ENCODE measurements around the gene CDKN2A. TPM values are rescaled to one million over a fixed set of nuclear protein-coding genes. Genes with fewer than 3 reads are reported as not detected.

CDKN2A gene
- total RNA-seq, 1 experiment from 2014 or later = 282 TPM

DNA sequence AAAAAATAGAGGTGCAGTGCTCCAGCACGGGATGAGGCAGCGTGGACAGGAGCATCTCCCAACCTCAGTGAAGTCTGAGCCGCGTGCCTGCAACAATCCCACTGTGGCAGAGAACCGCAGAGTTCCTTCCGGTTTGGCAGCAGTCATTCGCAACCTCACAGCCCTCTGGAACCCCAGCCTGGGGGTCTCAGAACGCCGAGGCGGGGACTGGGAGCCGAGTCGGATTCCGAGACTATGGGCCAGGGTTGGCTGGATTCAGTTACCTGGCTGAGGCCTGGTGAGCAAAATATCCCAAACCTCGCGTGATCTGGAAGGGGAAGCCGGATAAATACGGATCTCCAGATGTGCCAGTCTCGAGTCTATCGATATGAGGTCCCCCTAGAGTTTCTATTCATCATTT, 27.0 kb downstream of the CDKN2A start:
- Histone ChIP-seq H3K36me3 (ENCODE audit: low read depth) (peaks cover 29% of the 10 kb centered on the region), H3K4me3 (no peak overlapping the region), H4K20me1 (ENCODE audit: insufficient read depth) (peaks cover under 1% of the 10 kb centered on the region; the same call in 1 of the 2 replicates), H2AFZ (no peak overlapping the region), H3K4me2 (no peak overlapping the region), H3F3A (ENCODE audit: insufficient read depth, low read depth) (peaks cover 21% of the 10 kb centered on the region; the same call in 1 of the 2 replicates), H3K9me2 (ENCODE audit: insufficient read depth) (no peaks in the 10 kb centered on the region), H3K79me2 (ENCODE audit: low read depth) (peaks cover 16% of the 10 kb centered on the region), H3K4me1 (replicated peaks; ENCODE audit: insufficient read depth) (peaks cover 5% of the 10 kb centered on the region), H3K9me3 (ENCODE audit: insufficient read depth, low read depth) (no peaks in the 10 kb centered on the region), H3K27me3 (ENCODE audit: insufficient read depth, low read depth) (no peaks in the 10 kb centered on the region), H3K27ac (no peak overlapping the region)
- no peak for DNase-seq
- intact Hi-C loops (cut with micrococcal nuclease; ENCODE audit: unreplicated experiment) = no loop called here
- CTCF ChIA-PET = no interaction called here
- POLR2A ChIA-PET (ENCODE audit: unreplicated experiment) = no interaction called here
- no peak for TF ChIP-seq EZH2 (IDR thresholded peaks at IDR 0.05; ENCODE audit: low read depth)
- TF ChIP-seq, protein P1, sequence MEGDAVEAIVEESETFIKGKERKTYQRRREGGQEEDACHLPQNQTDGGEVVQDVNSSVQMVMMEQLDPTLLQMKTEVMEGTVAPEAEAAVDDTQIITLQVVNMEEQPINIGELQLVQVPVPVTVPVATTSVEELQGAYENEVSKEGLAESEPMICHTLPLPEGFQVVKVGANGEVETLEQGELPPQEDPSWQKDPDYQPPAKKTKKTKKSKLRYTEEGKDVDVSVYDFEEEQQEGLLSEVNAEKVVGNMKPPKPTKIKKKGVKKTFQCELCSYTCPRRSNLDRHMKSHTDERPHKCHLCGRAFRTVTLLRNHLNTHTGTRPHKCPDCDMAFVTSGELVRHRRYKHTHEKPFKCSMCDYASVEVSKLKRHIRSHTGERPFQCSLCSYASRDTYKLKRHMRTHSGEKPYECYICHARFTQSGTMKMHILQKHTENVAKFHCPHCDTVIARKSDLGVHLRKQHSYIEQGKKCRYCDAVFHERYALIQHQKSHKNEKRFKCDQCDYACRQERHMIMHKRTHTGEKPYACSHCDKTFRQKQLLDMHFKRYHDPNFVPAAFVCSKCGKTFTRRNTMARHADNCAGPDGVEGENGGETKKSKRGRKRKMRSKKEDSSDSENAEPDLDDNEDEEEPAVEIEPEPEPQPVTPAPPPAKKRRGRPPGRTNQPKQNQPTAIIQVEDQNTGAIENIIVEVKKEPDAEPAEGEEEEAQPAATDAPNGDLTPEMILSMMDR (conservative IDR thresholded peaks at IDR 0.05) = no peak
- no TSS peak for BruUV-seq (replicated peaks)

DNA sequence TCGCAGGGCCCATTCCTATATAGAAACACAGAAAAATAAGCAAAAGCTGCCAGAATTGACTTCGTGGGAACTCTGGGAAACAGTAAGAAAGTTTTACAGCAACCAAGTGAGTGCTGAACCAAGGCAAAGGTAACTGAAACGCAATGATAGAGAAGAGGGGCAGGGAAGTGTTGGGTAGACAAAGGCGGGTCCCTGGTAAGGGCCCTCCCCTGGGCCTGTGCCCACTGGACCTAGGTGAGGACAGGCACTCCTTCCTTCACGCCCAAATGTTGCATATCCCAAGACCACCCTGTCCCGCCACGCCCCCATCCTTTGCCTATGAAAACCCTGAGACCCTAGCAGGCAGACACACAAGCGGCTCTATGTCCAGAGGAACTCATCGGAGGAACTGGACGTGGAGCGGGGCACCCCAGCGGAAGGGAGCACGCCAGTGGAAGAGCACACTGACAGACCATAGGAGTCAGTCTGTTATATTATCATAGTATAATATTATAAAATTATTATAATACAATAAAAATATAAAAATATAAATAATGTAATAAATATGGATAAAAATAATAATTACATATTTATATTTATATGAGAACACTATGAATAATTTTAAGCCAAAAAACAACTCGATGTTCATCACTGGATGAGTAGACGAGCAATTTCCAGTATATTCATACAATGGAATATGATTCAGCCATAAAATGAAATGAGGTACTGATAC, 27.9 kb downstream of the CDKN2A start:
- intact Hi-C loops (cut with micrococcal nuclease; ENCODE audit: unreplicated experiment) = no loop called here
- DNase-seq = no peak
- H3K4me1 ChIP-seq (replicated peaks; ENCODE audit: insufficient read depth) = no peaks in the 10 kb centered on the region
- peaks cover 23% of the 10 kb centered on the region for H3K36me3 ChIP-seq (ENCODE audit: low read depth)
- POLR2A ChIA-PET (ENCODE audit: unreplicated experiment) = no interaction called here
- no peaks in the 10 kb centered on the region for H3K9me2 ChIP-seq (ENCODE audit: insufficient read depth)
- CTCF ChIA-PET = interaction anchor here (0.6 kb wide), 1 partner anchor 696 kb away, joined by 5 read pairs; no protein-coding TSS in a partner anchor
- no peaks in the 10 kb centered on the region for H3K27me3 ChIP-seq (ENCODE audit: insufficient read depth, low read depth)
- peaks cover 9% of the 10 kb centered on the region for H3K79me2 ChIP-seq (ENCODE audit: low read depth)
- no peak overlapping the region for H3K4me3 ChIP-seq
- BruUV-seq (replicated peaks) = no TSS peak
- peaks cover 21% of the 10 kb centered on the region; the same call in 1 of the 2 replicates for H3F3A ChIP-seq (ENCODE audit: insufficient read depth, low read depth)
- H3K27ac ChIP-seq = no peak overlapping the region
- no peak overlapping the region for H2AFZ ChIP-seq
- H3K9me3 ChIP-seq (ENCODE audit: insufficient read depth, low read depth) = no peaks in the 10 kb centered on the region
- no peak overlapping the region for H3K4me2 ChIP-seq
- no peak for TF ChIP-seq EZH2 (IDR thresholded peaks at IDR 0.05; ENCODE audit: low read depth)
- no peaks in the 10 kb centered on the region for H4K20me1 ChIP-seq (ENCODE audit: insufficient read depth)

DNA sequence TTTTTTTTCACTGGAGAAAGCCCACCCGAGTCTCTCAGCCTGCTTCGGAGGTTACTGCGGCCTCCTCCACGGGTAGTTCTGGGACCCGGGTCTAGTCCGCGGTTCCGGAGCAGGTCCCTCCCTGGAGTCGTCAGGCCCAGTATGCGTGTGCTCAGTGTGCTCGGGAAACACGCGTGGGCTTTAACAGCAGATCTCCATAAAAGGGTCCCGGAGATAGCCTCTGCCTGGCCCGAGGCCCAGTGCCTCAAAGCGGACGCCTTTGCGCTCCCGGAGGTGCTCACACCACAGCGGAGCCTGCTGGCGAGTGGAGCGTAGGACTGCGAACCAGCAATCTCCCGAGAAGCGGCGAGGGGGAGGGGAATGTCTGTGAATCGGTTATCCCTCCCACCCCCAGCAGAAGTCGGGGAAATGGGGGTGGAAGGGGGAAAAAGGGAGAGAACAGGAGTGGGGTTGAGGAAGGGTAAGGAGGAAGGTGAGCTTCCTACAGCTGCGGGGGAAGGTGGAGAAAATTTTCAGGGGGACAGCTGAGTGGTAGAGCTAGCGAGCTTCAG, 28.7 kb downstream of the CDKN2A start:
- Histone ChIP-seq H3K4me1 (replicated peaks; ENCODE audit: insufficient read depth) (no peaks in the 10 kb centered on the region), H3K9me3 (ENCODE audit: insufficient read depth, low read depth) (no peaks in the 10 kb centered on the region), H3K9me2 (ENCODE audit: insufficient read depth) (no peaks in the 10 kb centered on the region), H3F3A (ENCODE audit: insufficient read depth, low read depth) (peaks cover 21% of the 10 kb centered on the region; the same call in 1 of the 2 replicates), H4K20me1 (ENCODE audit: insufficient read depth) (no peaks in the 10 kb centered on the region), H3K4me3 (no peak overlapping the region), H3K27ac (no peak overlapping the region), H3K4me2 (no peak overlapping the region), H3K79me2 (ENCODE audit: low read depth) (0 out of 2 replicates have a peak, but pooled peaks cover 5% of the 10 kb centered on the region), H3K27me3 (ENCODE audit: insufficient read depth, low read depth) (no peaks in the 10 kb centered on the region), H2AFZ (no peak overlapping the region), H3K36me3 (ENCODE audit: low read depth) (peaks cover 20% of the 10 kb centered on the region)
- BruUV-seq (replicated peaks) = TSS peak; percentile 5
- ChIA-PET CTCF (no interaction called here), POLR2A (ENCODE audit: unreplicated experiment) (no interaction called here)
- DNase-seq = peak in 1 of 2 experiments; percentile 19
- intact Hi-C loops (cut with micrococcal nuclease; ENCODE audit: unreplicated experiment) = no loop called here
- TF ChIP-seq EZH2 (IDR thresholded peaks at IDR 0.05; ENCODE audit: low read depth) = no peak
- TF ChIP-seq, protein P1 (conservative IDR thresholded peaks at IDR 0.05) = no peak
